Nucleus accumbens (tissue), 56 donors: Measurements from ENCODE around the gene BRAT1.
"Not testable (repeated sequence)": the region's sequence is repeated elsewhere in the genome, so short reads cannot be mapped to it uniquely, and the experiment has no call there.

Source experiments
- DNase-seq, 56 donors: peaks; one replicate each; lab custom pipeline; 2025; lab: John Stamatoyannopoulos, UW

BRAT1 gene

GRCh38 chr7:2566890-2567678, 11.8 kb upstream of the BRAT1 start:
- peak in 15 of 56 donors; percentile 4 to 59 (median 29) for DNase-seq

DNA sequence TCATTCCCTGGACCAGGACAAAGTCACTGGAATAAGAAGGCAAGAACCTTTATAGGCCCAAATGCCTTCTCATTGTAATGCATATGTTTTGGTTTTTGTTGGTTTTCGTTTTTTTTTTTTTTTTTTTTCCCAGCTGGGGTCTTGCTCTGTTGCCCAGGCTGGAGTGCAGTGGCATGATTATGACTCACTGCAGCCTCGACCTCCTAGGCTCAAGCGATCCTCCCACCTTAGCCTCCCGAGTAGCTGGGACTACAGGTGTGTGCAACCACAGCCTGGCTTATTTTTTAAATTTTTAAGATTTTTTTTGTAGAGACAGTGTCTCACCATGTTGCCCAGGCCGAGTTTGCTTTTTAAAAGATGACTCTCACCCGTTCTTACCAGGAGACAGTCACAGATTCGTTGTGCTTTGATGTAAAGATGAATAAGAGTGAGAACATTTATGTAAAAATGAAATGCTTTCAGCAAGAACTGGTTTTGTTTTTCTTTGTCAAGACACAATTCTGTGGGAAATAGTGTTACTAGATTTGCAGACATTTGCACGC, 11.1 kb upstream of the BRAT1 start:
- DNase-seq = no peak

- no peak for DNase-seq
Measured at GRCh38 chr7:2564970-2565540, 9.7 kb upstream of the BRAT1 start.

DNA sequence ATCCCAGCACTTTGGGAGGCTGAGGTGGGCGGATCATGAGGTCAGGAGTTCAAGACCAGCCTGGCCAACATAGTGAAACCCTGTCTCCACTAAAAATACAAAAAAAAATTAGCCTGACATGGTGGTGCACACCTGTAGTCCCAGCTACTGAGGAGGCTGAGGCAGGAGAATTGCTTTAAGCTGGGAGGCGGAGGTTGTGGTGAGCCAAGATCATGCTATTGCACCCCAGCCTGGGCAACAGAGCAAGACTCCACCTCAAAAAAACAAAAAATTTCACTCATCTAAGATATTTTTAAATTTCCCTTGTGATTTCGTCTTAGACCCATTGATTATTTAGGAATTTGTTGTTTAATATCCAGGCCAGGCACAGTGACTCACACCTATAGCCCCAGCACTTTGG, 8.6 kb upstream of the BRAT1 start:
- DNase-seq = not testable (repeated sequence)

- no peak for DNase-seq
Measured at GRCh38 chr7:2559283-2559950, 4.1 kb upstream of the BRAT1 start.

GRCh38 chr7:2558629-2559282, 3.4 kb upstream of the BRAT1 start, which contains the start of gene IQCE:
TSS of gene IQCE (plus strand) at chr7:2558979. CDS start at chr7:2559182, 203 bp downstream.
- DNase-seq = peak; percentile 17 to 95 (median 82)

DNA sequence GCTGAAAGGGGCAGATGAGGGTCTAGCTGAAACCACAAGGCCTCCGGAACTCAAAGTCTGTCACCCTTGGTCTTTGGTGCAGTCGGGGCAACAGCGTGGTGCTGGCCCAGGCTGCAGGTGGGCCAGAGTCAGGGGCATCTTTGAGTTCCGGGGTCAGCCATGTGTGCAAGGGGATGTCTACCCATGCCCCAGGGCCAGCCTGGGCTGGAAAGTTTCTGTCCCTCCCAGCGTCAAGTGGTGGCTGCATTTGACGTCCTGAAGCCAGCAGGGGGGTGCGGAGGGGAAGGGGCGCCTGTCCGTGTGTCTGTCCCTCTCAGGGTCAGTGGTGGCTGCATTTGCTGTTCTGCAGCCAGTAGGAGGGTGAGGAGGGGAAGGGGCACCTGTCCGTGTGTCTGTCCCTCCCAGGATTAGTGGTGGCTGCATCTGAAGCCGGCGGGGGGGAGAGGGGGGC, 638 bp downstream of the BRAT1 start:
- no peak for DNase-seq

- no peak for DNase-seq
Measured at GRCh38 chr7:2553831-2554581, 1.3 kb downstream of the BRAT1 start.

DNA sequence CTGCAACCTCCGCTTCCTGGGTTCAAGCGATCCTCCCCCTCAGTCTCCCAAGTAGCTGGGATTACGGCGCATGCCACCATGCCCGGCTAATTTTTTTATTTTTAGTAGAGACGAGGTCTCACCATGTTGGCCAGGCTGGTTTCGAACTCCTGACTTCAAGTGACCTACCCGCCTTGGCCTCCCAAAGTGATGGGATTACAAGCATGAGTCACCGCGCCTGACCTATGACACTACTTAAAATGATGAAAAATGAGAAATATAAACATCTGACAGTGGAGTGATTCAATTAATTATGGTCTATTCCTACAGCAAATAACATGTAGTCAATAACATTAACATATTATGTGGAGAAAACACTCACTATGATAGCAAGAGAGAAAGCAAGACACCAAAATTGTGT, 2.2 kb downstream of the BRAT1 start:
- no peak for DNase-seq

- DNase-seq = no peak
Measured at GRCh38 chr7:2551418-2551817, 3.9 kb downstream of the BRAT1 start.

GRCh38 chr7:2546776-2547586, 8.3 kb downstream of the BRAT1 start:
- DNase-seq = no peak

DNA sequence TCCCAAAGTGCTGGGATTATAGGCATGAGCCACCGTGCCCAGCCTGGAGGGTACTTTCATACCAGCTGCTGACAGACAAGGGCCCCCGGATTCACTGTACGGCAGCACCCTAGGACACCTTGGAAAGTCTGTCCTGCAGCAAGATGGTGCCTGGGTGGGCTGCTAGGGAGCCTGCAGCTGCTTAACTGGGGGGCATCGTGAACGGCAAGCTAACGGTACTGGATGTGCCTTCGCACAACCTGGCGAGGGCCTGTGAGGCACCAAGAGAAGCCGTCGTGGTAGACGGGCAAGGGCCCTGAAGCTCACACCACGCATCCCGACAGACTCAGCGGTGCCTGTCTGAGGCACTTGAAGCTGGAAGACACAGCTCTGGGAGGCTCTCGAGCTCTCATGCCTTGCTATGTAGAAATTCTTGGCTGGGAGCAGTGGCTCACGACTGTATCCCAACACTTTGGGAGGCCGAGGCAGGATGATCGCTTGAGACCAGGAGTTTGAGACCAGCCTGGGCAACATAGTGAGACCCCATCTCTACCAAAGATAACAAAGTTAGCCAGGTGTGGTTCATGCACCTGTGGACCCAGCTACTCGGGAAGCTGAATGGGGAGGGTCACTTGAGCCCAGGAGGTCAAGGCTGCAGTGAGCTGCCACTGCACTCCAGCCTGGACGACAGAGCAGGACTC, 9.4 kb downstream of the BRAT1 start:
- no peak for DNase-seq

DNA sequence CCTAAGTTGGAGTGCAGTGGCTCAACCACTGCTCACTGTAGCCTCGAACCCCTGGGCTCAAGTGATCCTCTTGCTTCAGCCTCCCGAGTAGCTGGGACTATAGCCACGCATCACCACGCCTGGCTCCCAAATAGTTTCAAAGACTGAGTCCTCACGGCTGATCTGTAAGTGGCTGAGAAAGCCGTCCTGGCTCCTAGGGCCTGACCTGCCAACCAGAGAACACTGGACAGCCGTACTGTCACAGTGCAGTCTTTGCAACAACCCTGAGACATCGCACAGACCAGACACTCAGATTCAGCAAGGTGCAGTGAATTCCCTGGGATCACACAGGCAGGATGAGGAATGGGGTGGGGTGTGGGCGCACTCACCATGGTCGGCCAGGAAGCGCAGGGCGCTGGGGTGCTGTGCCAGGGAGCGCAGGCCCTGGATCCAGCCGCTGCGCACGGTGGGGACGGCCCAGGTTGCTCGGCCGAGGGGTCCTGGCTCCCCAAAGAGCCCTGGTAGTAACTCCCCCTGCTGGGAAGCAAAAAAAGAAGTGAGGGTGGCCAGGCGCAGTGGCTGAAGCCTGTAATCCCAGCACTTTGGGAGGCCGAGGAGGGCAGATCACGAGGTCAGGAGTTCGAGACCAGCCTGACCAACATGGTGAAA, 10.7 kb downstream of the BRAT1 start:
- DNase-seq = no peak

DNA sequence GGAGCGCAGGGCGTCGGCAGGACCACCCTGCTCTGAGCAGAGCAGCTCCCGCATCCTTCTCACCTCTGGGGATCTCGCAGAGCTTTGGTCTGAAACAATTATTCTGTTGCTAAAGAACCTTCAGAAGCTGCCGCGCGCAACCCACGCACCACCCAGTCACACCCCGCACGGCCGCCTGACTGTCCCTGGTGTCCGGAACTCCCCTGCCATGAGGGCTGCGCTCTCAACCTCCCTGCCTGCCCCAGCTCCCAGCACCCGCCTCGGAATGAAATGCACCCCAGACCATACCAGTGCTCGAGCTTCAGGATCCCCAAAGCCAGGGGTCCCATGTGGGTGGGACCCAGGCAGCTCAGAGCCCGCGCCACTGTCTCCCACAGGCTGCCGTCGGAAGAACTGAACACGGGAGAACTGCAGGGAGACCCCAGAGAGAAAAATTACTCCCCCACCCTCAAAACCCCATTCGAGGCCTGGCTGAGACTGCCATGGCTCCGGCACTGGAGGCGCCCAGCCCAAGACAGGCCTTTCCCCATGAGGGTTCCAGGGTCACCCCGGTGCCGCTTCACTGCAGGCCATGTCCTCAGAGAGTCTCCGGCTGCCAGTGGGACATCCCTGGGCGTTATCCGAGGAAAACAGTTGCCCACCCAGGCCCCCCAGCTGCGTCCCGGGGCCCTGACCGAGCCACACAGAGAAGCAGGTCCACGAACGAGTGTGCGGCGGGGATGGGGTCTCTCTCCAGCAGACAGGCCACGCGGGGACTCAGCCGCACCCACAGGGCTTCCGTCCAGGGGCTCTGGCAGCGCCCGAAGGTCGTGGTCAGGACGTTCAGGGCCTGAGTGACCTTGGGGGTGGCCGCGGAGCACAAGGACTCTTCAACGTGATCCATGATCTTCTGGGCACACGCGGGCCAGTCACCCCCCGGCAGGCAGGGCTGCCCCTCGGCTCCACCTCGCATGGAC, 12.1 kb downstream of the BRAT1 start:
- no peak for DNase-seq

- no peak for DNase-seq
Measured at GRCh38 chr7:2542011-2542915, 13.1 kb downstream of the BRAT1 start.
